Coronary artery (tissue), 2 donors: ENCODE data around the gene CES1.
"Not testable (repeated sequence)": the region's sequence is repeated elsewhere in the genome, so short reads cannot be mapped to it uniquely, and the experiment has no call there.

ENCODE experiments used
- DNase-seq: peaks from one replicate; pipeline ENCODE4 v3.0.0-alpha.2; 2017; ENCODE audit warnings: low spot score
- H3K27ac ChIP-seq, 2 donors: fragments of 200-600 bp; sonication (generic); one replicate each; pipeline ENCODE4 v1.5.1; 2016 to 2019
- H3K4me3 ChIP-seq: fragments of 200-600 bp; sonication (generic); 2 replicates; pipeline ENCODE4 v1.5.1; 2016; ENCODE audit warnings: mild to moderate bottlenecking, moderate library complexity
- CTCF ChIP-seq: fragments of 200-600 bp; sonication (generic); IDR thresholded peaks from one replicate; pipeline ENCODE4 v1.5.1; 2019; ENCODE audit warnings: antibody characterized with exemption

The CES1 gene

GRCh38 chr16:55756963-55757362 lies 75.9 kb downstream of the CES1 start:
- H3K27ac ChIP-seq = no peak overlapping the region
- no peak for TF ChIP-seq CTCF
- no peak for DNase-seq
- no peak overlapping the region for H3K4me3 ChIP-seq

GRCh38 chr16:55754056-55754455 lies 78.8 kb downstream of the CES1 start:
- Histone ChIP-seq H3K4me3 (no peak overlapping the region), H3K27ac (no peak overlapping the region)
- TF ChIP-seq CTCF = no peak
- DNase-seq = no peak

GRCh38 chr16:55753145-55753631 lies 79.7 kb downstream of the CES1 start:
- H3K27ac ChIP-seq, DNase-seq, H3K4me3 ChIP-seq: not testable (repeated sequence)
